ENCODE results near the gene CARD10.

Gene CARD10

GRCh38 chr22:37559901-37560607 lies 40.8 kb upstream of the CARD10 start, which contains the start of gene CDC42EP1:
Gene CDC42EP1 (plus strand): TSS chr22:37560480. CDS start chr22:37566350, 5,870 bp downstream.
- DNase-seq (ENCODE audit: low read depth): no peak
- no peak within 1 kb of the TSS for H3K4me3 ChIP-seq (ENCODE audit: low read depth, low read length)
- TF ChIP-seq CTCF (IDR thresholded peaks at IDR 0.05; ENCODE audit: low read depth, low read length, missing control alignments): no peak

- DNase-seq (ENCODE audit: low read depth): no peak
- H3K4me3 ChIP-seq (ENCODE audit: low read depth, low read length): no peak overlapping the region
- TF ChIP-seq CTCF (IDR thresholded peaks at IDR 0.05; ENCODE audit: low read depth, low read length, missing control alignments): no peak
Observed at GRCh38 chr22:37559521-37559900, 40.3 kb upstream of the CARD10 start.

- no peak overlapping the region for H3K4me3 ChIP-seq (ENCODE audit: low read depth, low read length)
- no peak for TF ChIP-seq CTCF (IDR thresholded peaks at IDR 0.05; ENCODE audit: low read depth, low read length, missing control alignments)
- no peak for DNase-seq (ENCODE audit: low read depth)
Observed at GRCh38 chr22:37558815-37559214, 39.6 kb upstream of the CARD10 start.

- no peak for TF ChIP-seq CTCF (IDR thresholded peaks at IDR 0.05; ENCODE audit: low read depth, low read length, missing control alignments)
- no peak for DNase-seq (ENCODE audit: low read depth)
- no peak overlapping the region for H3K4me3 ChIP-seq (ENCODE audit: low read depth, low read length)
Observed at GRCh38 chr22:37557321-37558001, 38.2 kb upstream of the CARD10 start.

GRCh38 chr22:37556710-37557109 lies 37.5 kb upstream of the CARD10 start:
- no peak overlapping the region for H3K4me3 ChIP-seq (ENCODE audit: low read depth, low read length)
- DNase-seq (ENCODE audit: low read depth): no peak
- TF ChIP-seq CTCF (IDR thresholded peaks at IDR 0.05; ENCODE audit: low read depth, low read length, missing control alignments): no peak

GRCh38 chr22:37555029-37555428 lies 35.8 kb upstream of the CARD10 start:
- no peak overlapping the region for H3K4me3 ChIP-seq (ENCODE audit: low read depth, low read length)
- no peak for TF ChIP-seq CTCF (IDR thresholded peaks at IDR 0.05; ENCODE audit: low read depth, low read length, missing control alignments)
- no peak for DNase-seq (ENCODE audit: low read depth)
